Stimulated activated CD4-positive, alpha-beta T cell treated with anti-CD3 and anti-CD28 coated beads, Interleukin-4, amount 100 ng/mL, for 1 hour (primary cell): ENCODE data around the gene ACSS3.
"Not testable (repeated sequence)": the region's sequence is repeated elsewhere in the genome, so short reads cannot be mapped to it uniquely, and the experiment has no call there.

Experiments
- DNase-seq: peaks from one replicate; pipeline ENCODE4 v3.0.0-alpha.2; 2020

ACSS3 gene

GRCh38 chr12:81168445-81168844 is 90.6 kb downstream of the ACSS3 start:
- no peak for DNase-seq

- DNase-seq, result no peak
Observed at GRCh38 chr12:81170072-81170471, 92.2 kb downstream of the ACSS3 start.

- no peak for DNase-seq
Observed at GRCh38 chr12:81172851-81173250, 95.0 kb downstream of the ACSS3 start.

GRCh38 chr12:81174664-81175063 is 96.8 kb downstream of the ACSS3 start:
- no peak for DNase-seq

GRCh38 chr12:81176796-81177195 is 98.9 kb downstream of the ACSS3 start:
- no peak for DNase-seq

- DNase-seq, result no peak
Observed at GRCh38 chr12:81181691-81182090, 103.8 kb downstream of the ACSS3 start.

- no peak for DNase-seq
Observed at GRCh38 chr12:81187686-81188085, 109.8 kb downstream of the ACSS3 start.

GRCh38 chr12:81196595-81196994 is 118.7 kb downstream of the ACSS3 start:
- no peak for DNase-seq

- DNase-seq, result not testable (repeated sequence)
Observed at GRCh38 chr12:81200561-81200960, 122.7 kb downstream of the ACSS3 start.

GRCh38 chr12:81203671-81204204 is 125.9 kb downstream of the ACSS3 start:
- no peak for DNase-seq

GRCh38 chr12:81205416-81205815 is 127.5 kb downstream of the ACSS3 start:
- no peak for DNase-seq

- DNase-seq, result no peak
Observed at GRCh38 chr12:81206429-81206828, 128.6 kb downstream of the ACSS3 start.

GRCh38 chr12:81207173-81207572 is 129.3 kb downstream of the ACSS3 start:
- DNase-seq, result no peak

- no peak for DNase-seq
Observed at GRCh38 chr12:81207664-81208063, 129.8 kb downstream of the ACSS3 start.

GRCh38 chr12:81208187-81208911 is 130.5 kb downstream of the ACSS3 start:
- no peak for DNase-seq

GRCh38 chr12:81209012-81209411 is 131.1 kb downstream of the ACSS3 start:
- DNase-seq, result no peak

GRCh38 chr12:81209772-81210225 is 131.9 kb downstream of the ACSS3 start:
- DNase-seq, result not testable (repeated sequence)

- DNase-seq, result no peak
Observed at GRCh38 chr12:81211306-81211705, 133.4 kb downstream of the ACSS3 start.

- no peak for DNase-seq
Observed at GRCh38 chr12:81212996-81213696, 135.3 kb downstream of the ACSS3 start.

GRCh38 chr12:81216739-81217138 is 138.9 kb downstream of the ACSS3 start:
- no peak for DNase-seq

GRCh38 chr12:81221681-81222080 is 143.8 kb downstream of the ACSS3 start:
- DNase-seq, result no peak

GRCh38 chr12:81222846-81223592 is 145.1 kb downstream of the ACSS3 start:
- DNase-seq, result no peak

- no peak for DNase-seq
Observed at GRCh38 chr12:81224626-81225025, 146.7 kb downstream of the ACSS3 start.
